ENCODE measurements around the gene JUND. TPM values are rescaled to one million over a fixed set of nuclear protein-coding genes. Genes with fewer than 3 reads are reported as not detected.

Gene JUND
- total RNA-seq, 1 experiment from 2014 or later: 221 TPM

GRCh38 chr19:18329035-18329376, 47.6 kb upstream of the JUND start:
- peak overlapping the region; percentile 43 for H3K9ac ChIP-seq (ENCODE audit: low read length)

More at GRCh38 chr19:18329035-18329376, 47.6 kb upstream of the JUND start:
- no peaks in the 10 kb centered on the region for H4K20me1 ChIP-seq (ENCODE audit: insufficient read depth)
- BruUV-seq (replicated peaks): TSS peak; percentile 96
- intact Hi-C loops (cut with micrococcal nuclease): loop anchor here (10.0 kb wide), 1 partner anchor 124 kb away; the partner anchor contains the start of gene RAB3A
- H3K4me3 ChIP-seq (replicated peaks in 1 of 2; ENCODE audit: low read depth in 1 of 2, low read length in 2 of 2): peak overlapping the region; percentile 45 to 46
- no peaks in the 10 kb centered on the region for H3K79me2 ChIP-seq (ENCODE audit: insufficient read depth, low read length)
- TF ChIP-seq JUND (IDR thresholded peaks at IDR 0.05) (no peak), ZBTB33 (IDR thresholded peaks at IDR 0.05; ENCODE audit: extremely low read depth, insufficient replicate concordance, low read length) (no peak), SP1 (IDR thresholded peaks at IDR 0.05; ENCODE audit: low read depth) (no peak), EZH2 (IDR thresholded peaks at IDR 0.05) (no peak), CTCF (IDR thresholded peaks at IDR 0.05 in 2 of 3, conservative IDR thresholded peaks at IDR 0.05 in 1 of 3; ENCODE audit: borderline replicate concordance in 1 of 3, insufficient read depth in 1 of 3, low read depth in 2 of 3, low read length in 2 of 3) (no peak), SIN3A (IDR thresholded peaks at IDR 0.05; ENCODE audit: low read depth) (no peak), MAX (IDR thresholded peaks at IDR 0.05) (no peak), ELF1 (IDR thresholded peaks at IDR 0.05; ENCODE audit: borderline replicate concordance, low read depth) (no peak), ATF3 (IDR thresholded peaks at IDR 0.05) (no peak), CEBPB (IDR thresholded peaks at IDR 0.05; ENCODE audit: low read depth) (no peak)
- CTCF ChIA-PET: interaction anchor here (0.6 to 2.9 kb wide), 28 partner anchors 9 to 176 kb away, joined by 3 to 76 read pairs (median 3); partner anchors contain the start of genes IQCN, JUND, PIK3R2 and RAB3A
- DNase-seq (ENCODE audit: low read depth, low spot score) (no peak), ATAC-seq (peak; percentile 9)
- POLR2A ChIA-PET: interaction anchor here (0.8 to 2.6 kb wide), 14 partner anchors 10 to 817 kb away, joined by 3 to 36 read pairs (median 5); partner anchors contain the start of genes GDF15, IQCN, JUND and PGLS
- H3K4me1 ChIP-seq (ENCODE audit: control insufficient read depth in 1 of 2, insufficient read depth in 2 of 2, low read length in 2 of 2): peaks cover 15 to 30% of the 10 kb centered on the region in 2 experiments
- H3K27me3 ChIP-seq (ENCODE audit: insufficient read depth, low read length): no peaks in the 10 kb centered on the region
- peak overlapping the region; percentile 45 for H3K27ac ChIP-seq (ENCODE audit: low read depth, low read length)
- peak overlapping the region; percentile 14 for H2AFZ ChIP-seq (ENCODE audit: low read depth, low read length, poor library complexity, severe bottlenecking)
- H3K9me2 ChIP-seq (ENCODE audit: insufficient read depth): no peaks in the 10 kb centered on the region
- no peaks in the 10 kb centered on the region for H3K9me3 ChIP-seq (ENCODE audit: control insufficient read depth in 1 of 2, insufficient read depth in 1 of 2, low read depth in 1 of 2, low read length in 2 of 2)
- peak overlapping the region; percentile 77 for H3K4me2 ChIP-seq (ENCODE audit: low read length)
- RAD21 ChIA-PET (ENCODE audit: low non-redundant PET in 1 of 2, low total read pairs in 2 of 2, uncharacterized antibody in 2 of 2, unreplicated experiment in 2 of 2): interaction anchor here (0.5 to 2.1 kb wide), 5 partner anchors 36 to 55 kb away, joined by 3 to 8 read pairs (median 3); partner anchors contain the start of gene IQCN (in 2 of the 2)
- H3K36me3 ChIP-seq (ENCODE audit: control insufficient read depth in 1 of 2, insufficient read depth in 2 of 2, low read length in 2 of 2): no peaks in the 10 kb centered on the region

Data from HCT116 (cell line).